Measurements from ENCODE around the gene FMN1. TPM values are rescaled to one million over a fixed set of nuclear protein-coding genes. Genes with fewer than 3 reads are reported as not detected.

Gene FMN1
- total RNA-seq, 6 donors from 2014 or later, result 20.2 to 176 (median 53.8) TPM

DNA sequence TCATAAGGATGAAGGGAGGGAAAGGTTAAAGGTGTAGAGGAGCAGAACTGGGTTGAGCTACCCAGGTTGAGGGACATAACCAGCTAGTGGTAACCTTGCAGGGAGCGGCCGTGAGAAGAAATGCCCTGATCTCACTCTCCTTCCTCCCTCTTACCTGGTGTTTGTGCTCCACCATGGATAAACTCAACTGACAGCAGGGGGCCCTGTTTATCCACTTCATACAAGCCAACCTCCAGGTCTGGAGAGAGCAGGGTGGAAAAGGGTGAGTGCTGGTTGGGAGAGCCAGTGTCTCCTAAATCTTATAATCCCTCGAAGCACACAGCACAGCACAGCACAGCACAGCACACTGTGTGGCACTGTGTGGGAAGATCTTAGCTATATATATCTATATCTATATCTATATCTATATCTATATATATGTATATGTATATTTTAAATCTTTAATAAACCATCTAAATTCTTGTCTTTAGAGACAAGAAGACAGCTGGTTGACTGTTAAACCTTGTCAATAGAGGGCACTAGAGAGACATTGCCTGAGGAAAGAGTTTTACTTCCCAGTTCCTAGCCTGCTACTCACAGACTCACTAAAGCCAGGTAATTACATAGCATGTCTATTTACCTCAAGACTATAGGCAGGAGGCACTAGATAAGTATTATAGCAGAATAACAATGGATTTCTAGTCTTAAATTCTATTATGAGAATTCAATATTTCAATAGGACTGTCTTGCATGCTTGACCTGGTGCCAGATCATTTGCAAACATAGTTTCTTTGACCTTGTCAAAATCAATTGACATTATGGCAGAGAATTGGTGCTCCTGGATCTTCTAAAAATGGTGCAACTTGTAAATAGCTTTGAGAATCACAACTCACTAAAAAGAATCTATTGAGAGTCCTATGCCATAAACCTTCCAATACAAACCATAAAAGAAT, 21.7 kb upstream of the FMN1 start:
- ATAC-seq (ENCODE audit: low FRiP score in 2 of 2), result no peak

GRCh38 chr15:33211176-33211808, 16.8 kb upstream of the FMN1 start:
- WGBS, 2 donors, result 46 to 55% methylated on average over 3 of the region's 3 CpGs
- no peaks in the 10 kb centered on the region for H3K36me3 ChIP-seq
- H3K4me3 ChIP-seq, result no peak overlapping the region
- ATAC-seq (ENCODE audit: low FRiP score in 2 of 2), result no peak
- TF ChIP-seq POLR2A (IDR thresholded peaks at IDR 0.05) (no peak), CTCF (IDR thresholded peaks at IDR 0.05) (no peak), EP300 (IDR thresholded peaks at IDR 0.05) (no peak), POLR2AphosphoS5 (IDR thresholded peaks at IDR 0.05) (no peak)
- DNase-seq, result no peak
- H3K27ac ChIP-seq, result no peak overlapping the region
- no peaks in the 10 kb centered on the region for H3K9me3 ChIP-seq
- H3K4me1 ChIP-seq, result no peaks in the 10 kb centered on the region
- H3K27me3 ChIP-seq, result no peaks in the 10 kb centered on the region

More for the DNA sequence above, 21.7 kb upstream of the FMN1 start:
- no peak for DNase-seq
- no peak overlapping the region for H3K4me3 ChIP-seq
- WGBS, 2 donors, result 94 to 100% methylated on average over 3 of the region's 3 CpGs
- H3K9me3 ChIP-seq, result no peaks in the 10 kb centered on the region
- no peaks in the 10 kb centered on the region for H3K36me3 ChIP-seq
- no peaks in the 10 kb centered on the region for H3K4me1 ChIP-seq
- no peaks in the 10 kb centered on the region for H3K27me3 ChIP-seq
- H3K27ac ChIP-seq, result no peak overlapping the region
- TF ChIP-seq CTCF (IDR thresholded peaks at IDR 0.05), result peak in 2 of 6 experiments; percentile 18 to 19
- TF ChIP-seq POLR2AphosphoS5 (IDR thresholded peaks at IDR 0.05), result no peak
- no peak for TF ChIP-seq EP300 (IDR thresholded peaks at IDR 0.05)
- TF ChIP-seq POLR2A (IDR thresholded peaks at IDR 0.05), result no peak

- ATAC-seq (ENCODE audit: low FRiP score in 2 of 2) (no peak), DNase-seq (no peak)
- no peak overlapping the region for H3K4me3 ChIP-seq
- WGBS, 2 donors, result 61 to 66% methylated on average over 2 of the region's 2 CpGs
- TF ChIP-seq CTCF (IDR thresholded peaks at IDR 0.05) (no peak), EP300 (IDR thresholded peaks at IDR 0.05) (no peak), POLR2A (IDR thresholded peaks at IDR 0.05) (no peak), POLR2AphosphoS5 (IDR thresholded peaks at IDR 0.05) (no peak)
- no peaks in the 10 kb centered on the region for H3K9me3 ChIP-seq
- no peaks in the 10 kb centered on the region for H3K27me3 ChIP-seq
- H3K4me1 ChIP-seq, result no peaks in the 10 kb centered on the region
- H3K27ac ChIP-seq, result no peak overlapping the region
- no peaks in the 10 kb centered on the region for H3K36me3 ChIP-seq
Measured at GRCh38 chr15:33209575-33210481, 15.3 kb upstream of the FMN1 start.

DNA sequence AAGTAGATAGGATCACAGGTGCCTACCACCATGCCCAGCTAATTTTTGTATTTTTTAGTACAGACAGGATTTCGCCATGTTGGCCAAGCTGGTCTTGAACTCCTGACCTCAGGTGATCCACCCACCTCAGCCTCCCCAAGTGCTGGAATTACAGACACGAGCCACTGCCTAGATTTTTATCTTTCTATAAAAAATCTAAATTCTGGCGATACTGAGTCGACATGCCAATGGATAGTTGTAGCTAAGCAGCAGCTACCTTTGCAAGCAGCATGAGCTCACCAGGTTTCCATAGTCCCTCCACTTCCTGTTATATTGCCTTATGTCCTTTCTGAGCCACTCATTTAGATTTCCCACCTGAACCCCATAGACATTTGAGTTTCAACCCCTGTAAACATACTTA, 13.1 kb upstream of the FMN1 start:
- no peak overlapping the region for H3K4me3 ChIP-seq
- H3K27me3 ChIP-seq, result no peaks in the 10 kb centered on the region
- H3K36me3 ChIP-seq, result no peaks in the 10 kb centered on the region
- no peak for DNase-seq
- no peaks in the 10 kb centered on the region for H3K9me3 ChIP-seq
- H3K4me1 ChIP-seq, result no peaks in the 10 kb centered on the region
- ATAC-seq (ENCODE audit: low FRiP score in 2 of 2), result no peak
- 81 to 95% methylated on average over 4 of the region's 4 CpGs for WGBS, 2 donors
- no peak overlapping the region for H3K27ac ChIP-seq
- TF ChIP-seq EP300 (IDR thresholded peaks at IDR 0.05), result no peak
- no peak for TF ChIP-seq POLR2A (IDR thresholded peaks at IDR 0.05)
- TF ChIP-seq CTCF (IDR thresholded peaks at IDR 0.05), result no peak
- no peak for TF ChIP-seq POLR2AphosphoS5 (IDR thresholded peaks at IDR 0.05)

Measured in upper lobe of left lung (tissue), 6 donors.